CMK (cell line): ENCODE measurements around the gene KLHL24.
"Not testable (repeated sequence)": the region's sequence is repeated elsewhere in the genome, so short reads cannot be mapped to it uniquely, and the experiment has no call there.

Experiments used
- DNase-seq: peaks from one replicate; pipeline ENCODE4 v3.0.0-alpha.2; 2010; ENCODE audit warnings: low read depth

The KLHL24 gene

DNA sequence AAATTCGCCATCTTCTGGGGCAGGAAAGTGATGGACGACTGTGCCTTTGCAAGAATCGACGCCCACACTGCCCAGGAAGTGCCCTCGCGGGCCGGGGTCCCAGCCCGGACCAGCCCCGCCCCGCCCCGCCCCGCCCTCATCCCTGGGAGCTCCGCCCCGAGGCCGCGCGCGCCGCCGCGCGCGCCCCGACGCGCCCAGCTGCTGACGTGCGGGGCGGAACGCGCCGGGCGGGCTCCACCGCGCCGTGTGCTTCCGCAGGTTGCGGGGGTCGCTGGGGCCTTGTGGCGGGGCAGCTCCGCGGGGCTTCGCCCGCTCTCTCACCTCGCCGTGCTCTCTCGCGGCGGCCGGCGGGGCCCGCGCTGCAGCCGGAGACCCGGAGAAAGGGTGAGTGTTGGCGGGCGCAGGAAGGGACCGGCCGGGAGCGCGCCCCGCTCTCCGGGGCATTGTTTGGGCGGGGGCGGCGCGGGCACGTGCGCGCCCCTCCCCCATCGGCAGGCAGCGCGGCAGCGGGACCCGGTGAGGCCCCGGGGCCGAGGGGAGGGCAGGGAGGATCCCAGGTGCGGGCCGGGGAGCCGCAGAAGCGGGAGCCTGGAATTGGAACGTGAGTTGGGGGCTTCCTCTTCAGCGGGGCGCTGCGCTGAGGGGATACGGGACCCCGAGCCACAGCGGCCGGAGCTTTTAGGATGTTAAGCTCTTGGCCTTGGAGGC is 62.3 kb downstream of the KLHL24 start, which contains the start of gene YEATS2:
TSS of gene YEATS2 (plus strand) at position 188 of the 708 bp plus-strand sequence. CDS start 17,366 bp downstream, outside the sequence.
- peak; percentile 32 for DNase-seq

DNA sequence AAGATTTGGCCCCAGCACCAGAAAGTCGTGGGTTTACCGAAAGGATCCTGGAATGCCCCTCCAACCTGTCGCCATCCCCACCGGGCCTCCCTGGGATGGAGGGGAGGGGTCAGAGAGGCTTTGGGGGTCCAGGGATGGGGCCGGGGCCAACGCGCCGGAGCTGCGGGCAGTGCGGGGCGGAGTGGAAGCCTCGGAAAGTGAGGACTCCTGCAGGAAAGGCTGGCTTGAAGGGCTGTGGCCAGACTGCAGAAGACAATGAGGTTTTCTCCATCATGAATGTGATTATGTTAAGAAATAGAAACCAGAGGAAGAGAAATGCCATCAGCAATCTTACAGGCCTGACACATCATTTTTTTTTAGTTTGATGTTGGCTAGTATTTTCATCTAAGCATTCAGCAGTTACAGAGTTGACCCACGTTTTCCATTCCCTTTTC is 62.9 kb downstream of the KLHL24 start:
- DNase-seq: no peak

DNA sequence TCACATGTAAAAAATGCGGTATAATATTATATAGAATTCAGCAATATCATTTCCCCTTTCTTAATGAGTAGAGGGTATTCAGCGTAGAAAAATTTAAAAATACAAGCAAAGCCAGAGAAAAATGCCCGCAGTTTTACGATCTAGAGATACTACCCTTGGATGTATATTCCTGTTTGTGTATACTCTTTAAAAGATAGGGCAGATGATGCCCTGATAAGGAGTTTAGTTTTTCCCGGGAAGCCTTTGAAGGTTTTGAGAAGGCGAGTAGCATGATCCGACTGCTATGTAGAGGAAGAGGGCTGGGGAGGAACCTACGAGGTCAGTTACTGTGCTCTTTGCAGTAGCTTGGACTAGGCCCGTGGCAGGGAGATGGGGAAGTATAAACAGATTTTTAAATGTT is 63.3 kb downstream of the KLHL24 start:
- DNase-seq: peak; percentile 21

DNA sequence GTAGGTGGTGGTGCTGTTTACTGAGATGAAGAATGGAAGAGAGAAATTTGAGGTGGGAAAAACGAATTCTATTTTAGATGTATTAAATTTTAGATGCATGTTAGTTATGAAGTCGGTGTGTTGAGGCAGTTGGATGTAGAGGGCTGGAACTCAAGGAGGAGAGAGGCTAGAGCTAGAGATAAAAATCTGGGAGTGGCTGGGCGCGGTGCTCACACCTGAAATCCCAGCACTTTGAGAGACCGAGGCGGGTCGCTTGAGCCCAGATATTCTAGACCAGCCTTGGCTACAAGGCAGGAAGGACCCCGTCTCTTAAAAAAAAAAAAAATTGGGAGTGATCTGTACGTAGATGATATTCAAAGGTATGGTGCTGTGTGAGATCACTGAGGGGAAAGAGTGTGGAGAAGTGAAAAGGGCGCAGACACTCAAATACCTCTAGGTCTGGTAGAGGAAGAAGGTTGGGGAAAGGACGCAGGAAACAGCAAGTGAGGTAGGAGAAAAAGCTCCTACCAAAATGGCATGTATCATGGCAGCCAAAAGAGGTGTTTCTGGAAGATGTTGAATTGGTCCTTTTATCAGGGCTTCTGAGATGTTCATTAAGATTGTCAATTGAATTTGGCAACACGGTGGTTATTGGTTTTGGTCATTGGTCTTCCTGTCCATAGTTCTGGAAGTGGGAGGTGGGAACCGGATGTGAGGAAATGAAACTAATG is 64.0 kb downstream of the KLHL24 start:
- no peak for DNase-seq

DNA sequence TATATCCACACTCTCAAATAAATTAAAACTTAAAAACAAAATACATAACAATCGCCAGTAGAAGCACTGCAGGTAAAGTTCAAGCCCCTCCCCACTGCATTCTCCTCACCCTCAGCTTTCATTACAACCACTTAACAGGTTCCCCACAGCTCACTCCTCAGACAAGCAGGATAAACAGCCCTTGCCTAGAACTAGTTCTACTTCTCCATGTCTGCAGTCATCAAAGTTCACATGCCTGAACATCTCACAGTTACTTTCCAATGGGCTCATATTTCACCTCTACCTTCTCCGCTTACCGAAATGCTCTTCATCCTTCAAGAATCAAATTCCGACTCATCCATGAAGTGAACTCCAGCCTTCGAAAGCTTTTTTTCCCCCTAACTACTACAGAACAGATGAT is 66.3 kb downstream of the KLHL24 start:
- no peak for DNase-seq

DNA sequence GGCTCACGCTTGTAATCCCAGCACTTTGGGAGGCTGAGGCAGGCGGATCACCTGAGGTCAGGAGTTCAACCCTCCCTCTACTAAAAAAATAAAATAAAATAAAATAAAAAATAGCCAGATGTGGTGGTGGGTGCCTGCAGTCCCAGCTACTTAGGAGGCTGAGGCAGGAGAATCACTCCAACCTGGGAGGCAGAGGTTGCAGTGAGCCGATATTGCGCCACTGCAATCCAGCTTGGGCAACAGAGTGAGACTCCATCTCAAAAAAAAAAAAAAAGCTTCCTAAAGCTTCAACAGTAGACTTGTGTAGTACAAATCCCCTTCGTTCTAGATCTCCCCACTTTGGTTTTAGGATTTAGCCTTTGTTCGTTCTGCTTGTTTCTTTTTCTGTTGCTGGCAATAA is 68.5 kb downstream of the KLHL24 start:
- not testable (repeated sequence) for DNase-seq

DNA sequence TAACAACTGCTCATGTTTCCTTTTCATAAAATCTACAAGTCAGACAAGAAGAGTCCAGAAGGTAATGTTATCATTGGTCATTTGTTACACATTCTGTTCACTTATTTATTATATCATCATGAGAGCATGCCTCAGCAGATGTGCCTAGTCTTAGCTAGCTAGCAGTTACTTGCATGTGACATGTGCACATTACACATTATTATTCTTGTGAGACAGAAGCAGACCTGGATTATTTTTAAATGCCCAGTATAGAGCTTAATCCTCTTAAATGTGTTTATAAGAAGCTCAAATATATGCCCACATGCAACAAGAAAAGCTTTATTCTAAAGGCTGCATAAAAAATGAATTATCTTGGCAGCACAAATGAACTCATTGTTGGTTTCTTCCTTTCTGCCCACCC is 74.8 kb downstream of the KLHL24 start:
- no peak for DNase-seq

DNA sequence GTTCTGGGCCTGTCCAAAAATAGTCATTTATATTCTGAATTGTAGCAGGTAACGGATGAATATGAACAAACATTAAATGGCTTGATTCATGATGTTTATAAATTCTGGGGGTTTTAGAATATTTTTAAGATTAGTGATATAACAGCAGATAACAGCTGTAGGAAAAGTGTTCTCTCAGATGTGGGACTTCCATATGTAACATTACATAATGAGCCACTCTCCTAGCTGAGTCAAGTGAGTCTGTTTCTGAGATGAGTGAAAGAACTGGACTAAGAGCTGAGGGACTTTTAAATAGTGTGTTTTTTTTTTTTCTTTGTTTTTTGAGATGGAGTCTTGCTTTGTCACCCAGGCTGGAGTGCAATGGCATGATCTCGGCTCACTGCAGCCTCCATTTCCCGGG is 76.1 kb downstream of the KLHL24 start:
- DNase-seq: no peak

DNA sequence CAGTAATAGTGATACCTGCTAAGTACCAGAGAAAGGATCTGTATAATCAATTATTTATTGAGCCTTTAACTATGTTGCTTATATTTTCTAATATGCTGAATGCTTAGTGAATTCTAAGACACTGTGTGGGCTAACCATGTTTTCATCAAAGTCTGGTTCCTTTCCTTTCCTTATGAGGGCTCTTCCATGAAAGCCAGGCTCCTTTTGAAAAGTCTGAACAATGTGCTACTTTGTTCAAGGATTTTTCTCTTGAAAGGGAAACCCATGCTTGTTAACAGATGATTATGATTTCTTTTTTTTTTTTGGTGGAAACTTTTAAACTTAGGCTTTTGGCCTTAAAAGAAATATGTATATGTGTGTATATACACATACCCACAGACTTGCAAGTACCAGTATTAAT is 79.2 kb downstream of the KLHL24 start:
- no peak for DNase-seq

DNA sequence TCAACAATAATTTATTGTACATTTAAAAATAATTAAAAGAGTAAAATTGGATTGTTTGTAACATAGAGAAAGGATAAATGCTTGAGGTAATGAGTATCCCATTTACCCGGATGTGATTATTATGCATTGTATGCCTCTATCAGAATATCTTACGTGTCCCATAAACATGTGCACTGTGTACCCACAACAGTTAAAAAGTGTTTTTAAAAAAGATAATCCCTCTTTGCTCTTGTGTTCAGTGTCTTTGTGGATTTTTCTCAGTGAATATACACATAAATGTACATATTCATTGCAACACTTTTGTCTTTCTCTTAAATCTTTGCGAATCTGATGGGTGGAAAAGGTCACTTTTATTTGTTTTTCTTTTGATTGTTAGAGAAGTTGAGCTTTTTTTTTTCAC is 82.6 kb downstream of the KLHL24 start:
- DNase-seq: no peak

DNA sequence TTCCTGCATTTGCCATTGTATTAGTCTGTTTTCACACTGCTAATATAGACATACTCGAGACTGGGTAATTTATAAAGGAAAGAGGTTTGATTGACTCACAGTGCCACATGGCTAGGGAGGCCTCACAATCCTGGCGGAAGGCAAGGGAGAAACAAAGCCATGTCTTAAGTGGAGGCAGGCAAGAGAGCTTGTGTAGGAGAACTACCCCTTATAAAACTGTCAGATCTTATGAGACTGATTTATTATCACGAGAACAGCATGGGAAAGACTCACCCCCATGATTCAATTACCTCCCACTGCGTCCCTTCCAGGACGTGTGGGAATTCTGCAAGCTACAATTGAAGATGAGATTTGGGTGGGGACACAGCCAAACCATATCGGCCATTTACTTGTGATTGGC is 90.0 kb downstream of the KLHL24 start:
- no peak for DNase-seq

DNA sequence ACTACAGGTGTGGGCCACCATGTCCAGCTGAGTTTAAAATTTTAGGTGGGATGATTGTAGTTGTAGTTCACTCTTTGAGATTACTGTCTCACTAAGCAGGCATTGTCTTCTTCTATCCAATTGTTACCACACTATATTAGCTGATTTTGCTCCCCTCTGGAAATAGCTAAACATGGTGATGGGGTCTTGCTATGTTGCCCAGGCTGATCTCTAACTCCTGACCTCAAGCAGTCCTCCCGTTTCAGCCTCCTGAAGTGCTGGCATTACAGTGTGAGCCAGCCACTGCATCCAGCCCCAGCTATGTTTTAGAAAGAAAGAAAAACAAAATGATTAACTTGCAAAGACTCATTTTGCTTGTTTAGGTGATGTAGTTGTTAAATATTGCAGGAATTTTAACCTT is 92.8 kb downstream of the KLHL24 start:
- DNase-seq: no peak

DNA sequence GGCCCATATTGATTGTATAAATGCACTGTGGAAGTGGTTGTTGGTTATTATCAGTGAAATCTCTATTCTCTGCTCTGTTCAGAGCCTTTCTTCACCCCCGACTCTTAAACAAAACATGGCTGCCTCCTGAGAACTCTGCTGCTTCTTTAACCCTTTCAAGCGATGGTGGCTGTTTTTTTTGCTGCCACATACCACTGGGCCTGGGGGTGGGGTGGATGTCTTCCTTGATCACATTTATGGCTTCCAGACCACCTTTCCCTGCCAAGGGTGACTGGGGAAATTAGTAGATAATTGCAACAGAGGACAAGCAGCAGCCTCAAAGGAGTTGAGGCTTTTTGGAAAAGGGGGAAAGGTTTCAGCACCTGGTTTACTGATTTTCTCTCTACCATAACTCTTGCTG is 94.9 kb downstream of the KLHL24 start:
- no peak for DNase-seq

DNA sequence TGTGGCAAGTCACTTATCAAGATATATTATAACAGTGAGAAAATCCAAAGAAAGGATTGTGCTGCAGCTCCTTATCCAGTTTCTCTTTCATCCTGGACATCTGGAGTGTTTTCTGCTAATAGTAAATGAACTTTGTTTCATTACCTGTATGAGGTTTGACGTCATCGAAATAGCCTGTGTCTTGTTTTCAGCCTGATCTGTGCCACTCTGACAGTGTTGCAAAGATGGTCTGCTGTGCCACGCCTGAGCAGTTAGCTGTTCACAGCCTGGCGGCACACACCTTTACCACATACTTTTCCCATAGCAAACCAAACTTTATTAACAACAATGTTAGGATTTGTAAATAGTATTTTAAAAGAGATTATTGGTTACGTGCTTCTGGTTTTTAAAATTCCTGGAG is 96.2 kb downstream of the KLHL24 start:
- no peak for DNase-seq

DNA sequence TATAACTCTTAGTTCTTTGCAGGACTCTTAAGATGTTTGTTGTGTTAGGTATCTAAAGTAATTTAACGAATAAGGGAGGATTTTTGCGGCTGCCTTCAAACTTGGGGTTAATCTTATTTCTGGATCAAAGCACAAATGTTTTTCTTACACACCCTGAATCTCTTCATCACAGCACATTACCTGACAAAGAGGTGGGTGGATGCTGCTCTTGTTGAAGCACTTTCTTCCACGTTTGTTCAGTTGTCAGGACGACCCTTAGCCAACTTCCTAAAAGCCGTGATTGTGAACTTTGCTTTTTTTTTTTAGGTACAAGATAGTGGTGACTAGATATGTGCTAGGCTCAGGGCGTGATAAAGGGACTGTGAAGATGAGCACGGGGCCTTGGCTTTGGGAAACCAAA is 98.1 kb downstream of the KLHL24 start:
- DNase-seq: no peak
